Motor neuron (in vitro differentiated cells): ENCODE measurements around the gene FSTL4. TPM values are rescaled to one million over a fixed set of nuclear protein-coding genes. Genes with fewer than 3 reads are reported as not detected.

Source experiments
- ATAC-seq, 8 experiments: fragments of 200-7000 bp; cut with Tn5 transposase; replicated peaks in 6 of 8; 2 replicates each; pipeline ENCODE4 v1.8.0; 2021; ENCODE audit warnings: mild to moderate bottlenecking in 8 of 8, moderate library complexity in 8 of 8
- H3K27ac ChIP-seq, 2 donors: fragments of 250-450 bp; sonication (Bioruptor Pico); 2 replicates each; pipeline ENCODE4 v1.9.0; 2021; ENCODE audit warnings: antibody characterized with exemption in 2 of 2, mild to moderate bottlenecking in 2 of 2, moderate library complexity in 1 of 2
- H3K4me1 ChIP-seq, 2 donors: fragments of 250-450 bp; sonication (Bioruptor Pico); replicated peaks in 1 of 2; 2 replicates each; pipeline ENCODE4 v1.6.1; 2021; ENCODE audit warnings: antibody characterized with exemption in 2 of 2, mild to moderate bottlenecking in 2 of 2, moderate library complexity in 1 of 2
- H3K4me3 ChIP-seq, 5 donors: fragments of 250-450 bp; sonication (Bioruptor Pico); 2 replicates each; pipeline ENCODE4 v1.9.0; 2021; ENCODE audit warnings: antibody characterized with exemption in 5 of 5, mild to moderate bottlenecking in 5 of 5, moderate library complexity in 4 of 5
- WGBS, 10 experiments: fragments of 450-650 bp; shearing (Covaris generic); methylation state at CpG; one replicate each; pipeline ENCODE4 v1.0.0; 2022; 5-methylcytosine and 5-hydroxymethylcytosine counted together
- in situ Hi-C, 9 experiments: fragments of 400-800 bp; cut with MboI; loops; one replicate each; pipeline ENCODE4 v1.15.0; 2021; ENCODE audit warnings: low sequenced_read_pairs in 9 of 9, low pct_unique_long_range_greater_than_20kb in 2 of 9; ENCODE audit not compliant: unreplicated experiment in 9 of 9
- total RNA-seq, 8 experiments: library from RNA; unstranded; fragments of 300-600 nt; gene quantifications; 2 replicates each; pipeline versions ENCODE4 v1.2.3 to v1.2.4, GENCODE V29; 2022

The FSTL4 gene
- total RNA-seq, 8 experiments from 2014 or later = 0.13 to 5.5 (median 1.9) TPM

- no peak overlapping the region for H3K27ac ChIP-seq
- in situ Hi-C loops = no loop called here
- peaks cover 10 to 14% of the 10 kb centered on the region in 2 donors for H3K4me1 ChIP-seq
- 19 to 100% (median 41%) methylated on average over 1 to 3 of the region's 3 CpGs; no CpG with 5 or more reads in 4 of the 10 experiments for WGBS, 10 experiments
- H3K4me3 ChIP-seq = no peak overlapping the region
- ATAC-seq = no peak
These were observed 179.3 kb downstream of the FSTL4 start for GRCh38 chr5:133432956-133433532.

- Histone ChIP-seq H3K4me3 (no peak overlapping the region), H3K27ac (no peak overlapping the region), H3K4me1 (peaks cover 10 to 14% of the 10 kb centered on the region in 2 donors)
- no peak for ATAC-seq
- WGBS, 10 experiments = 0 to 93% (median 75%) methylated on average over 1 to 2 of the region's 2 CpGs; no CpG with 5 or more reads in 2 of the 10 experiments
- in situ Hi-C loops = no loop called here
These were observed 180.9 kb downstream of the FSTL4 start for GRCh38 chr5:133431326-133431865.

GRCh38 chr5:133430095-133430494, 182.2 kb downstream of the FSTL4 start:
- Histone ChIP-seq H3K4me1 (peaks cover 10 to 14% of the 10 kb centered on the region in 2 donors), H3K27ac (no peak overlapping the region), H3K4me3 (no peak overlapping the region)
- peak in 2 of 8 experiments; percentile 39 to 43 for ATAC-seq
- in situ Hi-C loops = no loop called here

GRCh38 chr5:133429046-133429445, 183.3 kb downstream of the FSTL4 start:
- in situ Hi-C loops = loop anchor here in 1 of 9 experiments (10.0 kb wide), 1 partner anchor 436 kb away; no protein-coding TSS in a partner anchor
- 17 to 80% (median 60%) methylated on average over 1 to 5 of the region's 6 CpGs; no CpG with 5 or more reads in 3 of the 10 experiments for WGBS, 10 experiments
- Histone ChIP-seq H3K4me1 (peaks cover 10 to 14% of the 10 kb centered on the region in 2 donors), H3K4me3 (no peak overlapping the region), H3K27ac (no peak overlapping the region)
- no peak for ATAC-seq

- Histone ChIP-seq H3K4me1 (peaks cover 12 to 14% of the 10 kb centered on the region in 2 donors), H3K27ac (no peak overlapping the region), H3K4me3 (no peak overlapping the region)
- ATAC-seq = no peak
- in situ Hi-C loops = loop anchor here in 1 of 9 experiments (10.0 kb wide), 1 partner anchor 437 kb away; no protein-coding TSS in a partner anchor
- WGBS, 10 experiments = 0 to 100% (median 67%) methylated on average over 1 to 4 of the region's 4 CpGs; no CpG with 5 or more reads in 4 of the 10 experiments
These were observed 184.2 kb downstream of the FSTL4 start for GRCh38 chr5:133428072-133428660.

GRCh38 chr5:133427121-133427777, 185.1 kb downstream of the FSTL4 start:
- Histone ChIP-seq H3K4me1 (peaks cover 11 to 12% of the 10 kb centered on the region in 2 donors), H3K4me3 (no peak overlapping the region), H3K27ac (no peak overlapping the region)
- in situ Hi-C loops = loop anchor here in 1 of 9 experiments (10.0 kb wide), 1 partner anchor 438 kb away; no protein-coding TSS in a partner anchor
- 0 to 100% (median 57%) methylated on average over 1 of the region's 11 CpGs; no CpG with 5 or more reads in 5 of the 10 experiments for WGBS, 10 experiments
- ATAC-seq = peak in 2 of 8 experiments; percentile 18 to 21

- ATAC-seq = no peak
- Histone ChIP-seq H3K4me1 (peaks cover 11 to 12% of the 10 kb centered on the region in 2 donors), H3K27ac (no peak overlapping the region), H3K4me3 (no peak overlapping the region)
- in situ Hi-C loops = loop anchor here in 1 of 9 experiments (10.0 kb wide), 1 partner anchor 439 kb away; no protein-coding TSS in a partner anchor
- WGBS, 10 experiments = 65 to 100% (median 79%) methylated on average over 1 to 8 of the region's 9 CpGs; no CpG with 5 or more reads in 4 of the 10 experiments
These were observed 186.1 kb downstream of the FSTL4 start for GRCh38 chr5:133426264-133426663.

- Histone ChIP-seq H3K4me1 (peaks cover 11 to 12% of the 10 kb centered on the region in 2 donors), H3K4me3 (no peak overlapping the region), H3K27ac (no peak overlapping the region)
- in situ Hi-C loops = loop anchor here in 1 of 9 experiments (10.0 kb wide), 1 partner anchor 439 kb away; no protein-coding TSS in a partner anchor
- ATAC-seq = no peak
- WGBS, 10 experiments = 10 to 100% (median 75%) methylated on average over 1 to 4 of the region's 4 CpGs; no CpG with 5 or more reads in 2 of the 10 experiments
These were observed 186.6 kb downstream of the FSTL4 start for GRCh38 chr5:133425764-133426163.

GRCh38 chr5:133425222-133425621, 187.1 kb downstream of the FSTL4 start:
- Histone ChIP-seq H3K4me1 (peaks cover 9 to 10% of the 10 kb centered on the region in 2 donors), H3K4me3 (no peak overlapping the region), H3K27ac (no peak overlapping the region)
- WGBS, 10 experiments = 0 to 54% (median 38%) methylated on average over 1 to 5 of the region's 5 CpGs
- no peak for ATAC-seq
- in situ Hi-C loops = loop anchor here in 1 of 9 experiments (10.0 kb wide), 1 partner anchor 440 kb away; no protein-coding TSS in a partner anchor

GRCh38 chr5:133423618-133424282, 188.6 kb downstream of the FSTL4 start:
- in situ Hi-C loops = loop anchor here in 1 of 9 experiments (10.0 kb wide), 1 partner anchor 441 kb away; no protein-coding TSS in a partner anchor
- H3K27ac ChIP-seq = no peak overlapping the region
- peak; percentile 86 to 97 (median 94) for ATAC-seq
- 16 to 90% (median 64%) methylated on average over 1 to 11 of the region's 30 CpGs; no CpG with 5 or more reads in 3 of the 10 experiments for WGBS, 10 experiments
- H3K4me1 ChIP-seq = peaks cover 0 to 2% of the 10 kb centered on the region in 2 donors
- H3K4me3 ChIP-seq = no peak overlapping the region

GRCh38 chr5:133423011-133423617, 189.2 kb downstream of the FSTL4 start:
- WGBS, 10 experiments = 73 to 94% (median 79%) methylated on average over 3 to 13 of the region's 14 CpGs; no CpG with 5 or more reads in 2 of the 10 experiments
- Histone ChIP-seq H3K4me1 (peaks cover 0 to 2% of the 10 kb centered on the region in 2 donors), H3K4me3 (no peak overlapping the region), H3K27ac (no peak overlapping the region)
- in situ Hi-C loops = loop anchor here in 1 of 9 experiments (10.0 kb wide), 1 partner anchor 442 kb away; no protein-coding TSS in a partner anchor
- peak in 3 of 8 experiments; percentile 2 to 16 (median 6) for ATAC-seq

- Histone ChIP-seq H3K27ac (no peak overlapping the region), H3K4me3 (no peak overlapping the region), H3K4me1 (peaks cover 0 to 2% of the 10 kb centered on the region in 2 donors)
- no peak for ATAC-seq
- in situ Hi-C loops = loop anchor here in 1 of 9 experiments (10.0 kb wide), 1 partner anchor 443 kb away; no protein-coding TSS in a partner anchor
- 33 to 100% (median 53%) methylated on average over 2 to 5 of the region's 5 CpGs; no CpG with 5 or more reads in 2 of the 10 experiments for WGBS, 10 experiments
These were observed 190.5 kb downstream of the FSTL4 start for GRCh38 chr5:133421806-133422205.
